Daoy (cell line): ENCODE data around the gene PPP3CA. TPM values are rescaled to one million over a fixed set of nuclear protein-coding genes. Genes with fewer than 3 reads are reported as not detected.

Experiments used
- DNase-seq: peaks from one replicate; pipeline ENCODE4 v3.0.0-alpha.2; 2015; ENCODE audit warnings: low read depth
- total RNA-seq: library from RNA; depleted of rRNA; stranded (reverse); fragments of >200 nt; shearing (Covaris generic); gene quantifications from 2 replicates; pipeline ENCODE4 v1.2.3, GENCODE V29; 2014

The PPP3CA gene
- total RNA-seq, 1 experiment from 2014 or later: 10.1 TPM

DNA sequence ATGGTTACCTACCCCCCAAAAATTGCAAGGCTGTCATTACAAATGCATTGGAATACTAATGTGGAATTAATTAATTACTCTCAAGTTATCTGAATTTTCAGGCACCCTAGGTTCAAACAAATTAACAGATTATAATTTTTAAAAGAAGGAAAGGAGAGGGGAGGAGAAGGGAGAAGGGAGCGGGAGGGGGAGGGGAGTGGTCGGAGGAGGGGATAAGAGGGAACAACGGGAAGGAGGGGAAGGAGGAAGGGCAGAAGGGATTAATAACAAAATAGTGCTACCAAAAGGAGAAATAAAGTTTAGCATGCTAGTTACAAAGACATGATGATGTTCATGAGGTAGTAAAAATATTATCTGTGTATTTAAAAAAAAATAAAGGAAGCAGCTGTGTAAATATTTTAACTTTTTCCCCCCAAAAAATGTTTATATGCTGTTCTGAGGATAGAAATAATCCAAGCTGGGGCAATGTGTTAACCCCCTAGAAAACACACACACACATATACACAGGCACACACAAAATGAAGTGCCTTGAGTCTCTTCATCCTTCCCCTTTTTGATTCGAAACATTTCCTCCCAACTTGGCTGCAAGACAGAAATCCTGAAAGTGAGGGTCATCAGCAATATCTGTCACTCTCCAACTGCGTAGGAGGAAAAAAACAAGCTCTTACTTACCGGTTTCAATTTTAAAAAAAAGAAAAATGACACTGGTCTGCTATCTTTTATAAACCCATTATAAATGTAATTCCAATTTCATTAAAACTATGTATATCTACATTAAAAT lies 58.8 kb downstream of the PPP3CA start:
- DNase-seq: no peak

DNA sequence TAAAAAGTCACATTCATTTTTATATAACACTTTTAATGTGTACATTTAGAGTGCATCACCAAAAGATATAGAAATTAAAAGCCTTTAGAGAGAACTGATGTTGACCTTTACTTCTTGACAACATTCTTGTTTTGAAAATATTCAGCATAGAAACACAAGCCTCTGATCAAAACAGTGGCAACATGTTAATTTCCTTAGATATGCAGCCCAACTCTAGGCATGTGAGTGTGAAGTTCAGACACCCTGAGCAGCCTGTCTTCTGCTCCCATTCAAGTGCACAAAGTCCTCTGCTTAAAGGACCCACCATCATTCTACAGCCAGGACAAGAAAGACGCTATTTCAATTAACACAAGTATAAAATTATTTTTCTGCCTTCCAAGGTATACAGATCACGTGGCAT lies 60.0 kb downstream of the PPP3CA start:
- DNase-seq: no peak

DNA sequence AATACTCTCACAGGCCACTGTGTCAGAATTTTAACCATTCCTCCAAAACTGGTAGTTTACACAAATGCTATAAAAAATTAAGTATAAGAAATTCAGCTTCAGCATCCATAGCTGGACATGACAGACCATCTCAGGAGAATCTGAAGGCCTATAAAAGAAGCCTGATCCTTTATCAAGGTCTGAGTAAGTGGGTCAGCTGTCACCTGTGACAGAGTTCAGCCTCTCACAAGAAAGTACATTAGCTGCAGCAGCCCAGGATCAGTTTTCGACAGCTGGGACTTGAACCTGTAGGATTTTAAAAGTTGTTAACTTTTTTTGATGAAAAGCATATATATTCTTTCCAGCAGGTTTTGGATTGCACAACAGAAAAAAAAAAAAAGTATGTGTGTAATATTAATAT lies 60.7 kb downstream of the PPP3CA start:
- DNase-seq: no peak

DNA sequence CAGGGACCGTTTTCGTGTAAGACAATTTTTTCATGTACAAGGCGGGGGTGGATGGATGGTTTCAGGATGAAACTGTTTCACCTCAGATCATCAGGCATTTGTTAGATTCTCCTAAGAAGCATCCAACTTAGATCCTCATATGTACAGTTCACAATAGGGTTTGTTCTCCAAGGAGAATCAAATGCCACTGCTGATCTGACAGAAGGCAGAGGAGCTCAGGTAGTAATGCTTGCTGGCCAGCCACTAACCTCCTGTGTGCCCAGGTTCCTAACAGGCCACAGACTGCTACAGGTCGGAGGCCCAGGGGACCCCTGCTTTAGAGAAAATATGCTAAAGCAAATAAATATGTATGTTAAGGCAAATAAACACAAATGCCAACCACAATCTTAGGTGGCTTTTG lies 61.3 kb downstream of the PPP3CA start:
- DNase-seq: no peak

DNA sequence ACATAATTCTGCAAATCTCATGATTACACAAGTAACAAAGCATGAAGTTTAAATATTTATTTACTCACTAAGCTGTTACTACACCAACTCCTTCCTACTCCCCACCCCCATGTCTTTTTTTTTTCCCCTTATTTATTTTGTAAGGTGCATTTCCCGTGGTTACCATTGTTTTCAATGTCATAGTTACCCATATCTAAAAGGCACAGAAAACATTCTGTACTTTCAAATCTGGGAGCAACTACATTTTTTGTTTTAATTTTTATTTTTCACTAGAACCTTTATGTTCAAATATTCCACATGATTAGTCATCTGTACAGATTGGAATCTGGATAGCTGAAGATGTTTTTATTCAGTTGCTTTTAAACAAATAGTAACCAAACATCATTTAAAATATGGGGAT lies 62.8 kb downstream of the PPP3CA start:
- DNase-seq: no peak

DNA sequence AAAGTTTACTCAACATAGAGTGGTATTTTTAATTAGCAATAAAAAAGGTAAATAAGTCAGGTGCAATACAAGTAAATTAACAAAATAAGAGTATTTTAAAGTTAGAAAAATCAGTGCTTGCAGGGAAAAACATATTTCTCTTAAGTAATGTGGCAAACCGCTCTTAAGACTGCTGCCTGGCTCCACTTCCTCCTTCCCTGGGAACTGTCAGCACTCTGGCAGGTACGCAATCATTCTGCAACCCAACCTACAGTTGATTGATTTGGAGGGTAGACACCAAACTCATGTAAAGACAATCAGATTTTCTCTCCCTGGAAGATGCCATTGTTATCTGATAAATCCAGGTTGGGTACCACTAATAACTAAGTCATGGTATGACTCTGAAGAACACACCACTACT lies 63.9 kb downstream of the PPP3CA start:
- DNase-seq: no peak

DNA sequence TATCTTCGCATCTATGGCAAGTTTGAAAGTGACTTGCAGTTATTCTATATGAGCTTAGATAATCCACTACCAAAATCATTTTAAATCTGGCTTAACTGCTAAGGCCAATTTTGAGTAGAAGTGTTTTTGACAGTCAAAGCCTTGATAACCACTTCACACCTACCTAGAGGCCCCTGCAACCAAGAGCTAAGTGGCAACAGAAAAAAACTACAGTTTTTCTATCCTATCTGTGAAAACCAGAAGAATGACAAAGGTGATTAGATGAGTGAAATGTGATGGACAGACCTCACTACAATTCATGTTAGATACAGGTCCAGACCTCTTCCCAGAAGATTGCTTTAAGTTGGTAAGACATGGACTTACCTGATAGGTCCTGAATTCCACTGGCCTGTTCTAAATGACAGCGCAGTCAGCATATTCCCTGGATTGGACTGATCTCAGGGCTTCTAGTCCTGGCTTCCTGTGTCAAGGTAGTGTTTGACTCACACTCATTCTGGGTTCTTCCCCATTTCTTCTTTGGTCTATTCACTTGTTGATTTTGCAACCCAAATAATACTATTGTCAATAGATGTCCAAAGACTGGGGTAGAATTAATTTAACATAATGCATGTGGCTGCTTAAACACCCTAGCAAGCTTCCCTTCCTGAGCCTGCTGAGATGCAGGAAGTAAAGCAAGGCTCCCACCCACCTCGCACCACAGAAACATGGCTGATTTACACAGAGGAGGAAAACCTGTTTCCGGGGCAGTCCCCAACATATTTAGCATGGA lies 65.1 kb downstream of the PPP3CA start:
- no peak for DNase-seq

DNA sequence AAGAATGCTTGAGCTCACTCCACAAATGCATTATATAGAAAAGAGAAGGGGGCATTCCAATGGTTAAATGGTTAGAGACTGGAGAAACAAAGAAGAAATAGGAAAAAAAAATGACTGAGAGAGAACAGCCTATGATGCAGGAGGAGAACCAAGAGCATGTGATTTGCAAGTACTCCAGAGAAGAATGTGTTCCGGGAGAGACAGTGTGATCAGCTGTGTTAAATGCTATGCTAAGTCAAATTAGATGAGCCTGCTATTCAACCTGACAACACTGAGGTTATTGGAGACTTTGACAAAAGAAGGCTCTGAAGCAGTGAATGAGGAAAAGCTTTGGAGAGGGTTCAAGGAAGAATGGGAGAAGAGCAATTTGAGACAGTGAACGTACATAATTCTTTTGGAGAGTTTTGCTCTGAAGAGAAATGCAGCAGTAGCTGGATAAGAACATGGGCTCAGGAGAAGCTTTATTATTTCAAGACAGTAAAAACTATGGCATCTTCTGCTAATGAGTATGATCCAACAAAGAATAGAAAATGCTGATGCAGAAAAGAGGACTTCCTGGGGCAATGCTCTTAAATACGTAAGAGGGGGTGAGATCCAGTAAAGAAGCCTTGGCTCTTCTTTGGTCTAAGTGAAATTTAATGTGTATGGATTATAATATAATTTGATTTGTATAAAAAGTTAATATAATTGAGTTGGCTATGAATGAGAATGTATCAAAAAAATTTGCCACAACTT lies 66.3 kb downstream of the PPP3CA start:
- DNase-seq: no peak

DNA sequence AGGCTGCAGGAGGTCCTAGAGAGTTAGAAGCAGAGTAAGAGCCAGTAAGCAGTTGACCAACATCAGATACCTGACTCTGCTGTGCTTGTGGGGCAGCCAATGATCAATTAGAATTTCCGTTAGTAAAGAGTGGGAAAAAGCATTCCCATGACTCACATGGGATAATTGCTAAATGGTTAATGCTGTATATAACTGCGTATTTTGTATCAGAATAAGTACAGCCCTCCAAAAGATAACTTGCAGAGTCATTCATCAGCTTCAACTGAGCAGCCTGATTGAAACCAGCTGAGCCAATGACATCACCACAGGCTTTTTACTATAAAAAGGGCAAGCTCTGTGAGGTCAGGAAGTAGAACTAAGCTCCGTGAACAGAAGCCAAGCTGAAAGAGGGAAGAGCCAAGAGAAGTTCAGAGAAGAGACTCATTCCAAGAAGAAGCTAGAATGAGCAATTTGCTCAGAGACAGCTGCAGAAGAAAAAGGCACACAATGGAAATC lies 67.9 kb downstream of the PPP3CA start:
- peak; percentile 53 for DNase-seq

DNA sequence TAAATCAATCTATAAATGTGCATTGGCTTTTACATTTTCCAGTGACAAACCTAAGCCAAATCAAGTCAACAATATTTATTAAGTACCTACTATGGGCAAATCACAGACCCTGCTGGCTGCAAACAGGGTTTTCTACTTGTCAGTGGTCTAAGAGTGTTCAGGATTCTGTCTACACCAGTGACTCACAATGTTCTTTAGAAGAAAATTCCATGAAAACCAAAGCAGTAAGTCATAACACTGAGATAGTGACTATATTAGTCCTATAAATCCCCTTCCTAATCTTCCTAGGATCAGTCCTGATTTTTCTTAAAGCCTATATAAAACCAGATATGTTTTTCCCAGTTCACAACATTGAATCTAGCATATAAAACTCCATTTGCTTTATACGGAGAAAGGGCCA lies 69.7 kb downstream of the PPP3CA start:
- DNase-seq: no peak

DNA sequence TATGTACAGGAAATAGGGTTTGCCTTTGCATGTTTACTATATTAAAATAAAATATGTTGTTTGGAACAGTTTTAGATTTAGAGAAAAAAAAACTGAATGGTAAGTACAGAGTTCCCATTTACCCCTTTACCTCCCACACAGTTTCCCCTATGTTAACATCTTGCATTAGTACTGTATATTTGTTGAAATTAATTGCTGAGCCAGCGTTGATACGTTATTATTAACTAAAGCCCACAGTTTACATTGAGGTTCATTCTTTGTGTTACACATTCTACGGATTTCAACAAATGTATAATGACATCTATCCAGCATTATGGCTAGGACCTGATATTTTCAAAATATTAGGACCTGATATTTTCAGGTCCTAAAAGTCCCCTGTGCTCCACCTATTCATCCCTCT lies 70.7 kb downstream of the PPP3CA start:
- no peak for DNase-seq

DNA sequence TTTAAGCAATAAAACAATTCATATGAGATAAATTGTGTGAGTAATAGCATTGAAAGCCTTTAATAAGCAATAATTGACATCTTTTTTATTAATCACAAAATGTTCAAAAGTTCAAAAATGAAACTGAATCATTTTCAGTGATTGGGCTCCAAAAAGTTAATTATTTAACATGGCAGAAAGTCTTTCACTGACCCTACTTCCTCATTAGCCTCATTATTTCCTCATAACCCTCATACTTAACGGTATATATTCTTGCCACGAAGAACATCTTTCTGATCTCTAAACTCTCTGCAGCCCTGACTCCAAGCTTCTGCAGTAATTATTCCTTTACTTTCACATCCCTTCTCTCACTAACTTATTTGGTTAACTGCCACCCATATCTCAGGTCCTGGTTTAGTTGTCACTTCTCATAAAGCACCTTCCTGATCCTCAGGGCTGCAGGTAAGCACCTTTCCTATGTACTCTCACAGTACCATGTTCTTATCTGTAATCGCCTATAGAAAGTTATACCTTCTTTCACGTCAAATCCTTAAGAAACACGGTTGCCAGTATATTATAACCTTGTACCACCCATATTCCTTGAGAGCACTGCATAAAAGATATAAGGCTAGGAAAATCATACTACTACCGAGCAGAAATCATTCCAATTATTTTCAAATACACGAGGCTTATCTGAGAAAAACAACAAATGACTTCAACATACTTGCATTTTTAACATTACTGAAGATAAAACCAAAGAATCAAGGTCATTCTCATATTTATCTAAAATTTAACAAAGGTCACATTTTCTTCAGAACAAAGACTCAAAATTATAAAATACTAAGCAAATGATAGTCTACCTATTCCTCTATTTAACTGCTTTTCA lies 72.2 kb downstream of the PPP3CA start:
- no peak for DNase-seq

DNA sequence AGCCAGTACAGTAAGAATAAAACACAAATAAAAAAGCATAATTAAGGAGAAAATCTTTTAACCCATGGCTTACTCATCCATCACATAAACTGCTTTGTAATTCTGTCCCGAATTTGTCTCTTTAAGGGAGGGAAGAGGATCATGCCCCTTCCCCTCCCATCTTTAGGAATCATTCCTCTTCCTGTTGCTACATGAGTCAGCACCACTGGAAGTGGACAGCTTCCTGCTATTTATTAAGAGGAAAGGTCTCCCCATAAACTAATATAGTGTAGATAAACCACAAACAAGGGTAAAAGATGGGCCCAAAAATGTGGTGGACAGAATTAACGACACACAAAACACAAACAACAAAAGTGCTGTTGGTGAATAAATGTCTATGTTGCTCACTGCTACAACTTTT lies 75.8 kb downstream of the PPP3CA start:
- peak; percentile 6 for DNase-seq

DNA sequence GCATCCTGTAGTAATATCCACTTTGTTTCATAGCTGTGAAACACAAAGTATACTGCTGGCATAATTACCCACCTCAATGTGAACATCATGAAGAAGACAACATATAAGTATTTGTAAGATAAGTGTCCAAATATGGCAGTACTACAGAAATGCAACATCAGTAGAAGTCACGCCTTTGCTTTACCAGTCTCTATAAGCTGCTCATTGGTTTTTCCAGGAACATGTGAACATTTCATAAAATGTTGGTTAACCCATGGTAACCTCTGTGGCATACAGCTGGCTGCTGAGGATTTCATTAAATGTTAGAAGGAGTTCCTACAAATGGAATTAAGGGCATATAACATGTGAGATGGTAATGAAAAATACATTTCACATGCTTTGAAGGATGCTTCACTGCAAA lies 77.6 kb downstream of the PPP3CA start:
- no peak for DNase-seq

DNA sequence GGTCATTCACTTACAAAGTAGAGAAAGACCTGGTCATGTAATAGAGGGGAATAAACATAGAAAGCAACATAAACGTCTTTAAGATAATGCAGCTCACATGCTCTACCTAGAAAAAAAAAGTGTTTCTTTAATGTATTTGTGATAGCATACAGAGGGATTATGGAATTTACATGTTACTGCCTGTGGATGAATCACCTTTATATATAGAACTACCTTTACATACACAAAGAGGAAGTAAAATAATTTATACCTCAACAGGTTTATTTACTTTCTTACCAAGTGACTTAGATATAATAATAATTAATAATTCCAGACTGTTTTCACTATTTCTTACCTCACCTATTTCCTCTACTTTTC lies 81.5 kb downstream of the PPP3CA start:
- no peak for DNase-seq

DNA sequence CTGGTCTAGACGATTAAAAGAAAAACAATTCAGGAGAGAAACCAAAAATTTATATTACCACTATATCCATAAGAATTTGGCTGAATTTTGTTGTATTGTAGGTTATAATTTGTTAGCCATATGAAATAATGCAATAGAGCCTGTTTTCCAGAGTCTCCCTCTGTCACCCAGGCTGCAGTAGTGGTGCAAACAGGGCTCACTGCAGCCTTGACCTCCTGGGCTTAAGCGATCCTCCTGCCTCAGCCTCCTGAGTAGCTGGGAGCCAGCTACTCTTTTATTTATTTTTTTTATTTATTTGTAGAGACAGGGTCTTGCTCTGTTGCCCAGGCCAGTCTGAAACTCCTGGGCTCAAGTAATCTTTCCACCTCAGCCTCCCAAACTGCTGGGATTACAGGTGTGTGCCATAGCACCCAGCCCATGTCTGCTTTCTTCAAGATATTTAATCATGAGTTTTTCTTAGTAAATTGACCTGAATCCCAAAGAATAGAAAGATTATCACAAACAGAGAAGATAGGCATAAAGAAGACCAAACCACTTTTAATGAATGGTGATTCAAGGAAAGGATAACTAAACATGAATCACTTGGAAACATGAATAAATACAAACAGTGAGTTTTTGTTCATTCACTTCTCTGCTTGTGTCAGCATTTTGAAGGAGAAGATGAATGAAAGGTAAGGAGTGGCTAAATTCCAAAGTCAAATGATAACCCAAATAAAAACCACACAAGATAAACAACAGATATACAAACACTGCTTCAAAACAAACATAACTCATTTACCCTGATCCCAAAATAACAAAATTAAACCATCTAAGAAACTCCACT lies 82.1 kb downstream of the PPP3CA start:
- DNase-seq: no peak

DNA sequence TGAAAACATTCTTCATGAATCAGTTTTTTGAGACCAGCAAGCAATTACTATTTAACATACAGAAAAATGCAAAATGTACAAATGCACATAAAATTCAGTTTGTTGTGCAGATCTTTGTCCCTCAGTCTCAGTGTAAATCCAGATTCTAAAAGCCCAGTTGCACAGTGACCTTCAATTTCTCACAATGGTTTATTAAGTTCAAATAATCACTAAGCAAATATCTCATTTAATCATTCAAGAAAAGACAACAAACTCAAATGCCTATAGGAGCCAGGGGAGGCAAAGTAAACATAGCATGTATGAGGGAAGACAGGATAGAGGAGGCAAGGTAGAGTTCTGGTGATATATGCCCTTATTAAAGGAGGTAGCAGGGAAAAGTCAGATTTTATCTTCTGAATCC lies 82.8 kb downstream of the PPP3CA start:
- no peak for DNase-seq

DNA sequence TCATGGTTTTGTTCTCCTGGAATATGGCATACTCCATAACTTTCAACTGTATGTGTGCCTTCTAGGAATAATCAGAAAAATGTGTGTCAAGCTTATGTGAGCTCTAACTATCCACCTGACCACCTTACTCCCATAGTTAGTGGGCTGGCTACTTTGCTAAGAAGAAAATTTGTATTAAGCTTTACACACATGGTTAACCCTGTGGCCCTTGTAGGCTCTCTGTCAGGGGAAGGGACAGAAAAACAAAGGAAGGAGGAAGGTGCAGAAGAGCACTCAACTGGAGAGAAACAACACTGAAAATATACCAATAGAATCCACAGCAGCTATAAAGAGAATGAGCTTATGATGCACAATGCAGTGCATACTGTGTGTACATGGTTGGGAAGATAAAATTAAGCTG lies 84.6 kb downstream of the PPP3CA start:
- no peak for DNase-seq

DNA sequence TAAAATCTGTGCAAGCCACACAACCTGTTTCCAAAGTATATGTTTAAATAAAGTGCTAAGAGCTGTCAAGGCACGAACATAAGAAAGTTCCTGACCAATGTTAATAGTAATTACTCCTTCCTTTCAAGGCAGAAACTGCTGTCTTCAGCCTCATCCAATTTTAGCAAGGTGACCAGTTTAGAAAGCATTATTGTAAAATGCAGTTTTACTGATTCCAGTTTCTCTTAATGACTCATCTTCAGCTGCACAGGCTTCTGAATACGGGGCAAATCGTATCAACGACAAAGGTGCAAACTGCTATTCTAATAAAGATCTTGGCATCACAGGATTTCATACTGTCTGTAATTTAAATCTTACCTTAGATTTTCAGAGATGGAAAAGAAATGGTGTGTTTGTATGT lies 87.5 kb downstream of the PPP3CA start:
- DNase-seq: no peak

DNA sequence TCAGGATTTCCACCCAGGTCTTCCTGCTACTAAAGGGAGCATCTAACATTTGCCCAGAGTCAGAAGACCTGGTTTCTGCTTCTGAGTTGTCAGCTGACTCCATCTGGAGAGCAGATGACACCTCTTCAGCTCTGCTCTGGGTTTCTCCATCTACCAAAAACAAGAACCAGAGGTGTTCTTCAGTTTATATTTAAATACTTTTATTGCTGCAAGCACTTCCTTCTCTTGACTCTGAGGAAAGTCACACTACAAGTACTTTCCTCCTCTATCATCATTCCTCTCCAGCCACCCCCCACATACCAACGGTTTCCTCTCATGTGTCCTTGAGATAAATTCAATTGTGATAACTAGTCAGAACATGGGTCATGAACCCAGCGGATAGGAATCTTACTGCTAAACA lies 88.4 kb downstream of the PPP3CA start:
- no peak for DNase-seq

DNA sequence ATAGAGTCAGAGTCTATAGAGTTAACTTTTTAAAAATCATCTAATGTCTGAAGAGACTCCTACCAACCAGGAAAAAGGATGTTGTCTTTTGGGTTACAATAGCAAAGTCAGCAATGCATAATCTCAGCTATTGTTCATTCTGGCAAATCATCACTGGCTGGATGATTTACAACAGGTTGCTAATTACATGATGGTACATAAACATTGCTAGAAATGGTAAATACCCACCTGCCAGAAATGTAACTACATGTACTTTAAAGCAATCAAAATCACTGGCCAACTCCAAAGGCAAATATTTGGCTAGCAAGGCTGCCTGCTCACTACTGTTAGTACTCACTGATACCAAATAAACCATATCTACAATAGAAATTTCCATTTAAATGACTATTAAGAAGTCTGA lies 91.1 kb downstream of the PPP3CA start:
- DNase-seq: no peak
